ENCODE data around the gene MME.

The MME gene

GRCh38 chr3:155034786-155035185, 45.3 kb upstream of the MME start:
- Histone ChIP-seq H3K79me2 (ENCODE audit: control insufficient read depth, low read length) (no peaks in the 10 kb centered on the region), H3K27ac (ENCODE audit: low read depth, low read length) (no peak overlapping the region), H3K9me2 (replicated peaks; ENCODE audit: control insufficient read depth, low read length) (no peaks in the 10 kb centered on the region), H3K27me3 (ENCODE audit: control insufficient read depth, low read length) (no peaks in the 10 kb centered on the region), H3F3A (ENCODE audit: control insufficient read depth, insufficient read depth) (no peaks in the 10 kb centered on the region), H3K4me2 (ENCODE audit: low read length) (no peak overlapping the region), H3K4me1 (ENCODE audit: control insufficient read depth, low read length) (no peaks in the 10 kb centered on the region), H3K4me3 (ENCODE audit: low read length) (no peak overlapping the region), H3K9me3 (ENCODE audit: control insufficient read depth, insufficient read depth, low read length) (no peaks in the 10 kb centered on the region; the same call in 1 of the 2 replicates), H4K20me1 (ENCODE audit: control insufficient read depth, insufficient read depth, low read depth, low read length) (no peaks in the 10 kb centered on the region), H3K36me3 (ENCODE audit: control insufficient read depth, low read length) (no peaks in the 10 kb centered on the region)
- no peak for TF ChIP-seq EZH2phosphoT487 (IDR thresholded peaks at IDR 0.05; ENCODE audit: borderline replicate concordance, low read length)
- TF ChIP-seq CTCF (IDR thresholded peaks at IDR 0.05; ENCODE audit: low read depth, low read length, poor library complexity, severe bottlenecking): no peak

DNA sequence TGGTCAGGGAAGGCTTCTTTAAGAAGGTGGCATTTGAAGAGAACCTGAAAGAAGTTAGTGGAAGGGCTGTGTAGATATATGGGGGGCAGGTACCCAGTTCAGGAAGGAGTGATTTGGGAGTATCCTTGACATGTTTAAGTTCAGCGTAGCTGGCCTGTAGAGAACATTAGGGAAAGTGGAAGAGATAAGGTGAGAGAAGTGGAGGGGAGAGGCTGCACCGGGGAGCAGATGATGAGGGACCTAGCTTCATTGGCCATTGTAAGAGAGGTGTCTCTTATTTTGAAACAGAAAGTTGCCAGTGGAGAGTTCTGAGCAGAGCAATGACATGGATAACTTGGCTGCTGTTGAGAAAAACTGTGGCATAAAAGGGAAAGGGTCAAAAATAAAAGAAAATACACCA, 44.6 kb upstream of the MME start:
- H3K27ac ChIP-seq (ENCODE audit: low read depth, low read length): no peak overlapping the region
- no peaks in the 10 kb centered on the region; the same call in 1 of the 2 replicates for H3K9me3 ChIP-seq (ENCODE audit: control insufficient read depth, insufficient read depth, low read length)
- no peaks in the 10 kb centered on the region for H3K36me3 ChIP-seq (ENCODE audit: control insufficient read depth, low read length)
- H3K9me2 ChIP-seq (replicated peaks; ENCODE audit: control insufficient read depth, low read length): no peaks in the 10 kb centered on the region
- H3K79me2 ChIP-seq (ENCODE audit: control insufficient read depth, low read length): no peaks in the 10 kb centered on the region
- H3K27me3 ChIP-seq (ENCODE audit: control insufficient read depth, low read length): no peaks in the 10 kb centered on the region
- TF ChIP-seq CTCF (IDR thresholded peaks at IDR 0.05; ENCODE audit: low read depth, low read length, poor library complexity, severe bottlenecking): no peak
- TF ChIP-seq EZH2phosphoT487 (IDR thresholded peaks at IDR 0.05; ENCODE audit: borderline replicate concordance, low read length): no peak
- no peaks in the 10 kb centered on the region for H3F3A ChIP-seq (ENCODE audit: control insufficient read depth, insufficient read depth)
- no peaks in the 10 kb centered on the region for H4K20me1 ChIP-seq (ENCODE audit: control insufficient read depth, insufficient read depth, low read depth, low read length)
- H3K4me2 ChIP-seq (ENCODE audit: low read length): no peak overlapping the region
- no peaks in the 10 kb centered on the region for H3K4me1 ChIP-seq (ENCODE audit: control insufficient read depth, low read length)
- no peak overlapping the region for H3K4me3 ChIP-seq (ENCODE audit: low read length)

DNA sequence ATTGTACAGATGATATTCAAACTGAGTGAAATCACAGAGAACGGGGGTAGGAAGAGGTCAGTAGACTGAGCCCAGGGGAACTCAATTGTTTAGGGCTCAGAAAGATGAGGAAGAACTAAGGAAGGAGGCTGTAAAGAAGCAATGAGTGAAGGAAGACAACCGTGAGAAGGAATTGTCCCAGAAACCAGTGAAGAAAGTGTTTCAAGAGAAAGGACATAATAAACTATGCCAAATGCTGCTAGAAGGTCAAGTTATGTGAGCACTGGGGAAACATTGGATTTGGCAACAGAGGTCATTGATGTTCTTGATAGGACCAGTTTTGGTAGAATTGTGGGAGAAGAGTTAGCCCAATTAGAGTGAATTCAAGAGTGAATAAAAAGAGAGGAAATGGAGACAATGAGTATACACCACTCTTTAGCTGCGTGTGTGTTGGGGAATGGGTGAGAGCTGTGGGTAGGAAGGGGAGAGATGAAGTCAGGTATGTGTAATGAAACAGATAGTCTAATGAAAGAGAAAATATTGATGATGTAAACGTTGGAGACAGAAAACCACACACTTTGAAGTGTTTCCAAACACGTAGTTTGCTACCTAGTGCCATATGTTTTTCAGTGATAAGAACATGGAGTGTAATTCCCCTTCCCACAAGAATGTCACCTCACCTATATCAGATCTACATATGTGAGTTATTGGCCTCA, 42.5 kb upstream of the MME start:
- no peaks in the 10 kb centered on the region for H3F3A ChIP-seq (ENCODE audit: control insufficient read depth, insufficient read depth)
- no peak overlapping the region for H3K4me2 ChIP-seq (ENCODE audit: low read length)
- no peaks in the 10 kb centered on the region for H4K20me1 ChIP-seq (ENCODE audit: control insufficient read depth, insufficient read depth, low read depth, low read length)
- no peak overlapping the region for H3K27ac ChIP-seq (ENCODE audit: low read depth, low read length)
- no peaks in the 10 kb centered on the region; the same call in 1 of the 2 replicates for H3K9me3 ChIP-seq (ENCODE audit: control insufficient read depth, insufficient read depth, low read length)
- no peaks in the 10 kb centered on the region for H3K9me2 ChIP-seq (replicated peaks; ENCODE audit: control insufficient read depth, low read length)
- H3K27me3 ChIP-seq (ENCODE audit: control insufficient read depth, low read length): no peaks in the 10 kb centered on the region
- no peak overlapping the region for H3K4me3 ChIP-seq (ENCODE audit: low read length)
- no peaks in the 10 kb centered on the region for H3K36me3 ChIP-seq (ENCODE audit: control insufficient read depth, low read length)
- no peaks in the 10 kb centered on the region for H3K4me1 ChIP-seq (ENCODE audit: control insufficient read depth, low read length)
- H3K79me2 ChIP-seq (ENCODE audit: control insufficient read depth, low read length): no peaks in the 10 kb centered on the region
- TF ChIP-seq CTCF (IDR thresholded peaks at IDR 0.05; ENCODE audit: low read depth, low read length, poor library complexity, severe bottlenecking): no peak
- TF ChIP-seq EZH2phosphoT487 (IDR thresholded peaks at IDR 0.05; ENCODE audit: borderline replicate concordance, low read length): no peak

Data from DOHH2 (cell line).